NT2/D1 (cell line): ENCODE measurements around the gene EPB41L4A.

ENCODE experiments used
- DNase-seq: peaks from one replicate; pipeline ENCODE4 v3.0.0-alpha.2; 2011; ENCODE audit warnings: low read depth, low spot score
- H3K27me3 ChIP-seq: 2 replicates; pipeline ENCODE4 v1.6.0; 2011; ENCODE audit warnings: mild to moderate bottlenecking; ENCODE audit not compliant: insufficient read length, insufficient read depth
- H3K36me3 ChIP-seq: 2 replicates; pipeline ENCODE4 v1.6.1; 2011; ENCODE audit warnings: mild to moderate bottlenecking, low read length, mixed read lengths; ENCODE audit not compliant: insufficient read depth, insufficient read length
- H3K4me1 ChIP-seq: 2 replicates; pipeline ENCODE4 v1.5.1; 2011; ENCODE audit not compliant: insufficient read depth, insufficient read length
- H3K4me3 ChIP-seq: 2 replicates; pipeline ENCODE4 v1.5.1; 2011; ENCODE audit warnings: low read depth; ENCODE audit not compliant: insufficient read length
- H3K9ac ChIP-seq: 2 replicates; pipeline ENCODE4 v1.6.0; 2011; ENCODE audit warnings: low read depth; ENCODE audit not compliant: insufficient read length
- H3K9me3 ChIP-seq: 2 replicates; pipeline ENCODE4 v1.5.1; 2011; ENCODE audit warnings: mild to moderate bottlenecking, low read length; ENCODE audit not compliant: insufficient read depth
- SUZ12 ChIP-seq: IDR thresholded peaks from 2 replicates; pipeline ENCODE4 v1.6.1; 2011; ENCODE audit not compliant: insufficient read length, insufficient read depth; ENCODE audit errors: extremely low read depth
- YY1 ChIP-seq: IDR thresholded peaks from 2 replicates; pipeline ENCODE4 v1.6.1; 2011; ENCODE audit not compliant: insufficient read length, insufficient read depth
- ZNF274 ChIP-seq: IDR thresholded peaks from 2 replicates; pipeline ENCODE4 v1.6.1; 2011; ENCODE audit warnings: mild to moderate bottlenecking, low read depth, low read length

Gene EPB41L4A

GRCh38 chr5:112119969-112120368 lies 299.1 kb downstream of the EPB41L4A start:
- DNase-seq, result no peak
- no peaks in the 10 kb centered on the region for H3K36me3 ChIP-seq

GRCh38 chr5:112119508-112119907 lies 299.6 kb downstream of the EPB41L4A start:
- TF ChIP-seq ZNF274 (no peak), SUZ12 (no peak), YY1 (no peak)
- H3K36me3 ChIP-seq, result no peaks in the 10 kb centered on the region
- no peaks in the 10 kb centered on the region for H3K9me3 ChIP-seq
- no peaks in the 10 kb centered on the region for H3K27me3 ChIP-seq
- no peaks in the 10 kb centered on the region for H3K4me1 ChIP-seq
- no peak overlapping the region for H3K9ac ChIP-seq
- DNase-seq, result no peak
- H3K4me3 ChIP-seq, result no peak overlapping the region

More at GRCh38 chr5:112119969-112120368, 299.1 kb downstream of the EPB41L4A start:
- Histone ChIP-seq H3K4me1 (no peaks in the 10 kb centered on the region), H3K9me3 (no peaks in the 10 kb centered on the region), H3K9ac (no peak overlapping the region), H3K27me3 (no peaks in the 10 kb centered on the region), H3K4me3 (no peak overlapping the region)
- TF ChIP-seq YY1, result no peak
- no peak for TF ChIP-seq SUZ12
- TF ChIP-seq ZNF274, result no peak

GRCh38 chr5:112117551-112117950 lies 301.5 kb downstream of the EPB41L4A start:
- Histone ChIP-seq H3K4me1 (no peaks in the 10 kb centered on the region), H3K27me3 (no peaks in the 10 kb centered on the region), H3K36me3 (no peaks in the 10 kb centered on the region), H3K4me3 (no peak overlapping the region), H3K9ac (no peak overlapping the region), H3K9me3 (no peaks in the 10 kb centered on the region)
- no peak for DNase-seq
- TF ChIP-seq ZNF274, result no peak

GRCh38 chr5:112116371-112116770 lies 302.7 kb downstream of the EPB41L4A start:
- H3K4me3 ChIP-seq, result no peak overlapping the region
- DNase-seq, result no peak
- no peak overlapping the region for H3K9ac ChIP-seq
- TF ChIP-seq YY1 (no peak), ZNF274 (no peak), SUZ12 (no peak)
- H3K27me3 ChIP-seq, result no peaks in the 10 kb centered on the region
- H3K36me3 ChIP-seq, result no peaks in the 10 kb centered on the region
- no peaks in the 10 kb centered on the region for H3K4me1 ChIP-seq
- no peaks in the 10 kb centered on the region for H3K9me3 ChIP-seq

- no peak for TF ChIP-seq YY1
- no peak for TF ChIP-seq SUZ12
- TF ChIP-seq ZNF274, result no peak
- H3K36me3 ChIP-seq, result no peaks in the 10 kb centered on the region
- no peaks in the 10 kb centered on the region for H3K4me1 ChIP-seq
- no peak for DNase-seq
- H3K9ac ChIP-seq, result no peak overlapping the region
- H3K9me3 ChIP-seq, result no peaks in the 10 kb centered on the region
- H3K27me3 ChIP-seq, result no peaks in the 10 kb centered on the region
- no peak overlapping the region for H3K4me3 ChIP-seq
Measured at GRCh38 chr5:112113565-112113964, 305.5 kb downstream of the EPB41L4A start.
